GM23248 (cell line): ENCODE results near the gene PPP3R1. TPM values are rescaled to one million over a fixed set of nuclear protein-coding genes. Genes with fewer than 3 reads are reported as not detected.

Experiments used
- DNase-seq: peaks from one replicate; pipeline ENCODE4 v3.0.0-alpha.2; 2015
- H2AFZ ChIP-seq: fragments of 200-600 bp; sonication (generic); 2 replicates; pipeline ENCODE4 v1.6.1; 2016; ENCODE audit warnings: antibody characterized with exemption
- H3F3A ChIP-seq: fragments of 200-600 bp; sonication (generic); 2 replicates; pipeline ENCODE4 v1.6.1; 2016; ENCODE audit warnings: mild to moderate bottlenecking, antibody characterized with exemption, mixed run types; ENCODE audit not compliant: insufficient read depth
- H3K27ac ChIP-seq: fragments of 200-600 bp; sonication (generic); 2 replicates; pipeline ENCODE4 v1.5.1; 2016; ENCODE audit warnings: mild to moderate bottlenecking
- H3K27me3 ChIP-seq: fragments of 200-600 bp; sonication (generic); replicated peaks from 2 replicates; pipeline ENCODE4 v1.6.1; 2016; ENCODE audit warnings: mild to moderate bottlenecking; ENCODE audit not compliant: insufficient read depth
- H3K36me3 ChIP-seq: fragments of 200-600 bp; sonication (generic); 2 replicates; pipeline ENCODE4 v1.6.1; 2016; ENCODE audit warnings: low read depth, mild to moderate bottlenecking
- H3K4me1 ChIP-seq: fragments of 200-600 bp; sonication (generic); 2 replicates; pipeline ENCODE4 v1.6.1; 2016; ENCODE audit warnings: mild to moderate bottlenecking; ENCODE audit not compliant: insufficient read depth
- H3K4me2 ChIP-seq: fragments of 200-600 bp; sonication (generic); one replicate; pipeline ENCODE4 v1.6.1; 2016; ENCODE audit warnings: mild to moderate bottlenecking; ENCODE audit not compliant: unreplicated experiment
- H3K4me3 ChIP-seq: fragments of 200-600 bp; sonication (generic); 2 replicates; pipeline ENCODE4 v1.5.1; 2016; ENCODE audit warnings: mild to moderate bottlenecking
- H3K79me2 ChIP-seq: fragments of 200-600 bp; sonication (generic); 2 replicates; pipeline ENCODE4 v1.6.1; 2016; ENCODE audit warnings: mild to moderate bottlenecking; ENCODE audit not compliant: insufficient read depth
- H3K9ac ChIP-seq: fragments of 200-600 bp; sonication (generic); 2 replicates; pipeline ENCODE4 v1.6.1; 2016; ENCODE audit warnings: mild to moderate bottlenecking
- H3K9me2 ChIP-seq: fragments of 200-600 bp; sonication (generic); 2 replicates; pipeline ENCODE4 v1.6.1; 2016; ENCODE audit warnings: mixed run types, mild to moderate bottlenecking, moderate library complexity; ENCODE audit not compliant: insufficient read depth
- H3K9me3 ChIP-seq: fragments of 200-600 bp; sonication (generic); one replicate; pipeline ENCODE4 v1.6.1; 2017; ENCODE audit warnings: low read depth
- H4K20me1 ChIP-seq: fragments of 200-600 bp; sonication (generic); 2 replicates; pipeline ENCODE4 v1.6.0; 2016; ENCODE audit not compliant: insufficient read depth
- EZH2 ChIP-seq: fragments of 200-600 bp; sonication (generic); IDR thresholded peaks from 2 replicates; pipeline ENCODE4 v1.6.1; 2018; ENCODE audit warnings: antibody characterized with exemption, mild to moderate bottlenecking; ENCODE audit not compliant: insufficient read depth, poor library complexity, severe bottlenecking
- EZH2phosphoT487 ChIP-seq: fragments of 200-600 bp; sonication (generic); IDR thresholded peaks from 2 replicates; pipeline ENCODE4 v1.6.1; 2018; ENCODE audit warnings: antibody characterized with exemption, moderate library complexity, mild to moderate bottlenecking, low read depth; ENCODE audit not compliant: insufficient read depth
- WGBS, 2 experiments: methylation state at CpG; one replicate each; pipeline ENCODE4 v1.1.6; 2015 to 2017; ENCODE audit warnings: low lambda C conversion rate in 2 of 2, low coverage in 1 of 2; ENCODE audit errors: missing lambda C conversion rate in 2 of 2; 5-methylcytosine and 5-hydroxymethylcytosine counted together
- in situ Hi-C: fragments of 300-500 bp; cut with MboI; formaldehyde crosslinking; loops from 2 replicates; pipeline ENCODE4 v1.15.0; 2020
- polyA plus RNA-seq: library from polyadenylated mRNA; unstranded; fragments of >200 nt; fragmentation: Nextera tagmentation; extraction: Ambion mirVana; gene quantifications from 2 replicates; pipeline ENCODE4 v1.2.1, GENCODE V29; 2016
- total RNA-seq: library from RNA; depleted of rRNA; stranded (reverse); fragments of >200 nt; shearing (Covaris generic); gene quantifications from 2 replicates; pipeline ENCODE4 v1.2.3, GENCODE V29; 2014

PPP3R1 gene
- total and polyA plus RNA-seq, 2 experiments from 2014 or later, result 3.8 to 17.7 TPM

GRCh38 chr2:68238955-68239822 is 13.1 kb downstream of the PPP3R1 start:
- H3K79me2 ChIP-seq, result peaks cover 100% of the 10 kb centered on the region
- H3K9me2 ChIP-seq, result no peaks in the 10 kb centered on the region
- DNase-seq, result peak; percentile 58
- peaks cover 63% of the 10 kb centered on the region for H3F3A ChIP-seq
- H3K4me3 ChIP-seq, result no peak overlapping the region
- H4K20me1 ChIP-seq, result peaks cover 70% of the 10 kb centered on the region
- in situ Hi-C loops, result no loop called here
- no peaks in the 10 kb centered on the region for H3K9me3 ChIP-seq
- H3K27me3 ChIP-seq, result no peaks in the 10 kb centered on the region
- peaks cover 64% of the 10 kb centered on the region for H3K4me1 ChIP-seq
- H3K4me2 ChIP-seq, result peak overlapping the region; percentile 47
- H2AFZ ChIP-seq, result no peak overlapping the region
- TF ChIP-seq EZH2 (no peak), EZH2phosphoT487 (no peak)
- WGBS, 2 experiments, result 53 to 56% methylated on average over 6 of the region's 6 CpGs
- no peak overlapping the region for H3K9ac ChIP-seq
- H3K27ac ChIP-seq, result peak overlapping the region; percentile 15
- H3K36me3 ChIP-seq, result no peaks in the 10 kb centered on the region

GRCh38 chr2:68237976-68238580 is 14.3 kb downstream of the PPP3R1 start:
- Histone ChIP-seq H3K9ac (no peak overlapping the region), H3K79me2 (peaks cover 100% of the 10 kb centered on the region), H3K27ac (peak overlapping the region; percentile 46), H3K36me3 (no peaks in the 10 kb centered on the region), H3K9me2 (no peaks in the 10 kb centered on the region), H3F3A (peaks cover 71% of the 10 kb centered on the region), H2AFZ (no peak overlapping the region), H4K20me1 (peaks cover 63% of the 10 kb centered on the region), H3K4me1 (peaks cover 55% of the 10 kb centered on the region), H3K27me3 (no peaks in the 10 kb centered on the region), H3K4me2 (peak overlapping the region; percentile 72), H3K9me3 (no peaks in the 10 kb centered on the region), H3K4me3 (peak overlapping the region; percentile 52)
- TF ChIP-seq EZH2phosphoT487 (no peak), EZH2 (no peak)
- peak; percentile 25 for DNase-seq
- WGBS, 2 experiments, result 41 to 47% methylated on average over 4 of the region's 4 CpGs
- in situ Hi-C loops, result no loop called here

GRCh38 chr2:68237404-68237803 is 14.9 kb downstream of the PPP3R1 start:
- no peak for TF ChIP-seq EZH2phosphoT487
- no peak for TF ChIP-seq EZH2
- Histone ChIP-seq H3K27me3 (no peaks in the 10 kb centered on the region), H3K27ac (peak overlapping the region; percentile 46), H3K36me3 (no peaks in the 10 kb centered on the region), H3K9me3 (no peaks in the 10 kb centered on the region), H2AFZ (no peak overlapping the region), H3K79me2 (peaks cover 100% of the 10 kb centered on the region), H3K9ac (no peak overlapping the region), H4K20me1 (peaks cover 57% of the 10 kb centered on the region), H3K4me2 (peak overlapping the region; percentile 72), H3K4me1 (peaks cover 55% of the 10 kb centered on the region), H3K9me2 (no peaks in the 10 kb centered on the region), H3K4me3 (peak overlapping the region; percentile 52), H3F3A (peaks cover 71% of the 10 kb centered on the region)
- 0 to 6% methylated on average over 2 of the region's 2 CpGs for WGBS, 2 experiments
- DNase-seq, result peak; percentile 75
- in situ Hi-C loops, result no loop called here

GRCh38 chr2:68236876-68237275 is 15.5 kb downstream of the PPP3R1 start:
- Histone ChIP-seq H3K9ac (no peak overlapping the region), H3K36me3 (no peaks in the 10 kb centered on the region), H4K20me1 (peaks cover 51% of the 10 kb centered on the region), H2AFZ (no peak overlapping the region), H3F3A (peaks cover 71% of the 10 kb centered on the region), H3K9me2 (no peaks in the 10 kb centered on the region), H3K27me3 (no peaks in the 10 kb centered on the region), H3K4me2 (peak overlapping the region; percentile 72), H3K4me1 (peaks cover 55% of the 10 kb centered on the region), H3K4me3 (peak overlapping the region; percentile 52), H3K9me3 (no peaks in the 10 kb centered on the region), H3K79me2 (peaks cover 99% of the 10 kb centered on the region), H3K27ac (peak overlapping the region; percentile 46)
- in situ Hi-C loops, result no loop called here
- peak; percentile 46 for DNase-seq
- TF ChIP-seq EZH2, result no peak
- TF ChIP-seq EZH2phosphoT487, result no peak
